ENCODE measurements around the gene AK9.

AK9 gene

GRCh38 chr6:109514946-109515345 lies 176.1 kb downstream of the AK9 start:
- H3K4me3 ChIP-seq (ENCODE audit: low read depth, low read length, poor library complexity, severe bottlenecking), result no peak overlapping the region
- H4K20me1 ChIP-seq (ENCODE audit: insufficient read depth, low read length), result no peaks in the 10 kb centered on the region
- no peaks in the 10 kb centered on the region for H3K9me3 ChIP-seq (ENCODE audit: low read length)
- H3K4me2 ChIP-seq (ENCODE audit: low read length), result no peak overlapping the region
- H3F3A ChIP-seq (ENCODE audit: insufficient read depth, low read length), result no peaks in the 10 kb centered on the region
- H3K79me2 ChIP-seq (ENCODE audit: insufficient read depth, low read length), result no peaks in the 10 kb centered on the region
- no peak overlapping the region for H2AFZ ChIP-seq (ENCODE audit: low read length)
- H3K4me1 ChIP-seq (ENCODE audit: insufficient read depth, low read length, severe bottlenecking), result no peaks in the 10 kb centered on the region
- no peaks in the 10 kb centered on the region for H3K9me2 ChIP-seq (ENCODE audit: low read depth, low read length)
- H3K36me3 ChIP-seq (ENCODE audit: insufficient read depth, low read length), result no peaks in the 10 kb centered on the region; the same call in 1 of the 2 replicates
- no peak for TF ChIP-seq CTCF (IDR thresholded peaks at IDR 0.05; ENCODE audit: low read length)
- TF ChIP-seq EZH2 (IDR thresholded peaks at IDR 0.05; ENCODE audit: borderline replicate concordance, low read length), result no peak
- H3K27ac ChIP-seq (ENCODE audit: low read depth, low read length, poor library complexity, severe bottlenecking), result no peak overlapping the region
- no peak overlapping the region for H3K9ac ChIP-seq (ENCODE audit: low read length)
- peaks cover 3% of the 10 kb centered on the region; the same call in 1 of the 2 replicates for H3K27me3 ChIP-seq (ENCODE audit: insufficient read depth, low read length)

GRCh38 chr6:109513571-109514071 lies 177.4 kb downstream of the AK9 start:
- no peak overlapping the region for H3K27ac ChIP-seq (ENCODE audit: low read depth, low read length, poor library complexity, severe bottlenecking)
- no peaks in the 10 kb centered on the region for H3F3A ChIP-seq (ENCODE audit: insufficient read depth, low read length)
- peaks cover 3% of the 10 kb centered on the region; the same call in 1 of the 2 replicates for H3K27me3 ChIP-seq (ENCODE audit: insufficient read depth, low read length)
- H3K79me2 ChIP-seq (ENCODE audit: insufficient read depth, low read length), result no peaks in the 10 kb centered on the region
- H2AFZ ChIP-seq (ENCODE audit: low read length), result no peak overlapping the region
- no peak overlapping the region for H3K4me3 ChIP-seq (ENCODE audit: low read depth, low read length, poor library complexity, severe bottlenecking)
- no peaks in the 10 kb centered on the region for H3K9me2 ChIP-seq (ENCODE audit: low read depth, low read length)
- no peak for TF ChIP-seq EZH2 (IDR thresholded peaks at IDR 0.05; ENCODE audit: borderline replicate concordance, low read length)
- TF ChIP-seq CTCF (IDR thresholded peaks at IDR 0.05; ENCODE audit: low read length), result no peak
- no peak overlapping the region for H3K9ac ChIP-seq (ENCODE audit: low read length)
- H3K36me3 ChIP-seq (ENCODE audit: insufficient read depth, low read length), result no peaks in the 10 kb centered on the region; the same call in 1 of the 2 replicates
- H4K20me1 ChIP-seq (ENCODE audit: insufficient read depth, low read length), result no peaks in the 10 kb centered on the region
- H3K9me3 ChIP-seq (ENCODE audit: low read length), result no peaks in the 10 kb centered on the region
- no peaks in the 10 kb centered on the region for H3K4me1 ChIP-seq (ENCODE audit: insufficient read depth, low read length, severe bottlenecking)
- no peak overlapping the region for H3K4me2 ChIP-seq (ENCODE audit: low read length)

GRCh38 chr6:109512271-109512817 lies 178.7 kb downstream of the AK9 start:
- Histone ChIP-seq H3K27ac (ENCODE audit: low read depth, low read length, poor library complexity, severe bottlenecking) (no peak overlapping the region), H3K4me3 (ENCODE audit: low read depth, low read length, poor library complexity, severe bottlenecking) (no peak overlapping the region), H3K4me1 (ENCODE audit: insufficient read depth, low read length, severe bottlenecking) (no peaks in the 10 kb centered on the region), H3K9ac (ENCODE audit: low read length) (no peak overlapping the region), H3K36me3 (ENCODE audit: insufficient read depth, low read length) (no peaks in the 10 kb centered on the region; the same call in 1 of the 2 replicates), H3K4me2 (ENCODE audit: low read length) (no peak overlapping the region), H4K20me1 (ENCODE audit: insufficient read depth, low read length) (no peaks in the 10 kb centered on the region), H3K27me3 (ENCODE audit: insufficient read depth, low read length) (peaks cover 3% of the 10 kb centered on the region; the same call in 1 of the 2 replicates), H3K9me2 (ENCODE audit: low read depth, low read length) (no peaks in the 10 kb centered on the region), H3K79me2 (ENCODE audit: insufficient read depth, low read length) (no peaks in the 10 kb centered on the region), H3K9me3 (ENCODE audit: low read length) (no peaks in the 10 kb centered on the region), H3F3A (ENCODE audit: insufficient read depth, low read length) (no peaks in the 10 kb centered on the region), H2AFZ (ENCODE audit: low read length) (no peak overlapping the region)
- no peak for TF ChIP-seq CTCF (IDR thresholded peaks at IDR 0.05; ENCODE audit: low read length)
- no peak for TF ChIP-seq EZH2 (IDR thresholded peaks at IDR 0.05; ENCODE audit: borderline replicate concordance, low read length)
